ENCODE measurements around the gene PLPP2. TPM values are rescaled to one million over a fixed set of nuclear protein-coding genes. Genes with fewer than 3 reads are reported as not detected.
A peak's percentile ranks its signal among the peaks of the same experiment; 100 is the strongest.

The PLPP2 gene
- total RNA-seq, 4 donors from 2014 or later = 75.9 to 114 (median 109) TPM

GRCh38 chr19:335486-336066, 44.4 kb upstream of the PLPP2 start:
- H3K36me3 ChIP-seq = peaks cover 38% of the 10 kb centered on the region
- 91% methylated on average over 14 of the region's 21 CpGs for WGBS
- TF ChIP-seq POLR2A (IDR thresholded peaks at IDR 0.05) (no peak), EP300 (IDR thresholded peaks at IDR 0.05) (no peak), POLR2AphosphoS5 (IDR thresholded peaks at IDR 0.05) (no peak), CTCF (IDR thresholded peaks at IDR 0.05) (no peak)

GRCh38 chr19:335072-335471, 43.9 kb upstream of the PLPP2 start:
- no peaks in the 10 kb centered on the region for H3K9me3 ChIP-seq
- TF ChIP-seq POLR2A (IDR thresholded peaks at IDR 0.05) (no peak), EP300 (IDR thresholded peaks at IDR 0.05) (no peak), POLR2AphosphoS5 (IDR thresholded peaks at IDR 0.05) (no peak)
- H3K4me1 ChIP-seq = peaks cover 2% of the 10 kb centered on the region
- H3K4me3 ChIP-seq = no peak overlapping the region
- no peak overlapping the region for H3K27ac ChIP-seq
- no peaks in the 10 kb centered on the region for H3K27me3 ChIP-seq
- DNase-seq (ENCODE audit: low spot score in 2 of 2) = peak in 1 of 2 donors; percentile 57
- H3K36me3 ChIP-seq = peaks cover 43% of the 10 kb centered on the region
- WGBS = 91% methylated on average over 6 of the region's 9 CpGs

More at GRCh38 chr19:335486-336066, 44.4 kb upstream of the PLPP2 start:
- DNase-seq (ENCODE audit: low spot score in 2 of 2) = peak in 1 of 2 donors; percentile 49
- Histone ChIP-seq H3K4me3 (no peak overlapping the region), H3K9me3 (no peaks in the 10 kb centered on the region), H3K4me1 (peaks cover 5% of the 10 kb centered on the region), H3K27ac (no peak overlapping the region), H3K27me3 (no peaks in the 10 kb centered on the region)

GRCh38 chr19:334296-335071, 43.3 kb upstream of the PLPP2 start:
- TF ChIP-seq POLR2AphosphoS5 (IDR thresholded peaks at IDR 0.05) (no peak), EP300 (IDR thresholded peaks at IDR 0.05) (no peak), POLR2A (IDR thresholded peaks at IDR 0.05) (no peak), CTCF (IDR thresholded peaks at IDR 0.05) (no peak)
- H3K27me3 ChIP-seq = no peaks in the 10 kb centered on the region
- no peaks in the 10 kb centered on the region for H3K4me1 ChIP-seq
- H3K27ac ChIP-seq = no peak overlapping the region
- WGBS = 75% methylated on average over 6 of the region's 19 CpGs
- peaks cover 49% of the 10 kb centered on the region for H3K36me3 ChIP-seq
- no peak overlapping the region for H3K4me3 ChIP-seq
- H3K9me3 ChIP-seq = no peaks in the 10 kb centered on the region
- DNase-seq (ENCODE audit: low spot score in 2 of 2) = peak; percentile 41 to 56

GRCh38 chr19:330503-330902, 39.3 kb upstream of the PLPP2 start:
- TF ChIP-seq POLR2A (IDR thresholded peaks at IDR 0.05) (no peak), POLR2AphosphoS5 (IDR thresholded peaks at IDR 0.05) (no peak), EP300 (IDR thresholded peaks at IDR 0.05) (no peak), CTCF (IDR thresholded peaks at IDR 0.05) (no peak)
- Histone ChIP-seq H3K27me3 (no peaks in the 10 kb centered on the region), H3K4me1 (no peaks in the 10 kb centered on the region), H3K27ac (no peak overlapping the region), H3K9me3 (peaks cover 11% of the 10 kb centered on the region), H3K36me3 (peaks cover 80% of the 10 kb centered on the region), H3K4me3 (no peak overlapping the region)
- WGBS = 97% methylated on average over 8 of the region's 8 CpGs
- DNase-seq (ENCODE audit: low spot score in 2 of 2) = peak in 1 of 2 donors; percentile 18

DNA sequence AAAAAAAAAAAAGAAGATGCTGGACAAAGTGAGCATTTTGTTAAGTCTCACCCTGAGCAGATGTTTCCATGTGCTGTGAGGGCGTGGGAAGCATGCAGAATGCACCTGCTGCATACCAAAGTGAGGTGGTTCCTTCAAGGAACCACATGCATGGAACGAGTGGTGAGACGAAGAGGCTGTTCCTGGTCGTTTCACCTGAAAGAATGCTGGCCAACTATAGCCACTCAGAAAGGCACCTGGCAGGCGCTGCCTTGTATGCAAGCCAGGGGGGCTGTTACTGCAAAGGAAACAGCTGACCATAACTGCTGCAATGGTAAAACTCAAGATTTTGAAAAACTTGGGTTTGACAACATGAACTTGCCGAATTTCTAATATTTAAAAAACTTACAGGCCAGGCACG, 38.7 kb upstream of the PLPP2 start:
- no peak overlapping the region for H3K4me3 ChIP-seq
- peak in 1 of 2 donors; percentile 44 for DNase-seq (ENCODE audit: low spot score in 2 of 2)
- no peaks in the 10 kb centered on the region for H3K27me3 ChIP-seq
- WGBS = 93% methylated on average over 7 of the region's 7 CpGs
- H3K27ac ChIP-seq = no peak overlapping the region
- TF ChIP-seq EP300 (IDR thresholded peaks at IDR 0.05) (no peak), POLR2AphosphoS5 (IDR thresholded peaks at IDR 0.05) (no peak), CTCF (IDR thresholded peaks at IDR 0.05) (no peak), POLR2A (IDR thresholded peaks at IDR 0.05) (no peak)
- H3K36me3 ChIP-seq = peaks cover 80% of the 10 kb centered on the region
- no peaks in the 10 kb centered on the region for H3K4me1 ChIP-seq
- peaks cover 11% of the 10 kb centered on the region for H3K9me3 ChIP-seq
